SK-N-SH (cell line): ENCODE data around the gene CPTP. TPM values are rescaled to one million over a fixed set of nuclear protein-coding genes. Genes with fewer than 3 reads are reported as not detected.

Source experiments
- CTCF ChIA-PET: fragments of 300-600, 350-600 bp; formaldehyde crosslinking; extraction: SDS; loops from one replicate; lab custom pipeline; 2021; lab: Yijun Ruan, JAX
- POLR2A ChIA-PET: fragments of 350-600 bp; sonication (Branson Sonifier 250); formaldehyde crosslinking; extraction: SDS; loops from one replicate; lab custom pipeline; 2020; ENCODE audit warnings: antibody characterized with exemption, inconsistent platforms; lab: Yijun Ruan, JAX
- DNase-seq: peaks from one replicate; pipeline ENCODE4 v3.0.0; 2012
- H2AFZ ChIP-seq: fragments of 200-600 bp; sonication (generic); 2 replicates; pipeline ENCODE4 v1.8.1; 2016; ENCODE audit warnings: antibody characterized with exemption, mild to moderate bottlenecking, low read depth
- H3F3A ChIP-seq: fragments of 200-600 bp; sonication (generic); replicated peaks from 2 replicates; pipeline ENCODE3; 2016; ENCODE audit warnings: antibody characterized with exemption, mild to moderate bottlenecking; ENCODE audit not compliant: insufficient read depth
- H3K27ac ChIP-seq, 2 experiments: fragments of 200-500 bp in 1 of 2; fragments of 200-600 bp in 1 of 2; sonication (Bioruptor generic) in 1 of 2; sonication (generic), shearing (Covaris generic) in 1 of 2; 2 replicates each; pipeline versions ENCODE4 v1.5.1 to v1.6.1; 2014 to 2016; ENCODE audit warnings: low read depth in 2 of 2, inconsistent platforms in 1 of 2, low read length in 1 of 2, mild to moderate bottlenecking in 1 of 2, mixed read lengths in 1 of 2
- H3K27me3 ChIP-seq: fragments of 200-600 bp; sonication (generic), shearing (Covaris generic); 2 replicates; pipeline ENCODE4 v1.6.1; 2016; ENCODE audit warnings: mixed run types; ENCODE audit not compliant: insufficient read depth
- H3K36me3 ChIP-seq, 2 experiments: fragments of 200-500 bp in 1 of 2; fragments of 200-600 bp in 1 of 2; sonication (Bioruptor generic) in 1 of 2; sonication (generic) in 1 of 2; replicated peaks in 1 of 2; 2 replicates each; pipeline versions ENCODE3 to v1.5.1; 2014 to 2016; ENCODE audit warnings: low read length in 1 of 2, mild to moderate bottlenecking in 1 of 2; ENCODE audit not compliant: insufficient read depth in 2 of 2, control insufficient read depth in 1 of 2
- H3K4me1 ChIP-seq, 2 experiments: fragments of 200-500 bp in 1 of 2; fragments of 200-600 bp in 1 of 2; sonication (Bioruptor generic) in 1 of 2; sonication (generic), shearing (Covaris generic) in 1 of 2; 2 replicates each; pipeline versions ENCODE4 v1.5.1 to v1.6.1; 2014 to 2016; ENCODE audit warnings: low read depth in 1 of 2, low read length in 1 of 2, mixed run types in 1 of 2; ENCODE audit not compliant: insufficient read depth in 2 of 2, control insufficient read depth in 1 of 2
- H3K4me2 ChIP-seq: fragments of 200-600 bp; sonication (generic), shearing (Covaris generic); 2 replicates; pipeline ENCODE4 v1.6.1; 2017; ENCODE audit warnings: mixed run types
- H3K4me3 ChIP-seq, 2 experiments: fragments of 200-500 bp in 1 of 2; fragments of 200-600 bp in 1 of 2; sonication (Bioruptor generic) in 1 of 2; sonication (generic), shearing (Covaris generic) in 1 of 2; 2 replicates each; pipeline versions ENCODE4 v1.5.1 to v1.8.1; 2014 to 2016; ENCODE audit warnings: low read depth in 2 of 2, inconsistent platforms in 1 of 2, low read length in 1 of 2, mild to moderate bottlenecking in 1 of 2, mixed read lengths in 1 of 2, moderate library complexity in 1 of 2
- H3K79me2 ChIP-seq: fragments of 200-600 bp; sonication (generic); 2 replicates; pipeline ENCODE4 v1.8.1; 2017; ENCODE audit warnings: mild to moderate bottlenecking; ENCODE audit not compliant: insufficient read depth
- H3K9ac ChIP-seq: fragments of 200-600 bp; sonication (generic); 2 replicates; pipeline ENCODE4 v1.6.1; 2017; ENCODE audit warnings: mixed run types
- H3K9me2 ChIP-seq: fragments of 200-600 bp; sonication (generic); 2 replicates; pipeline ENCODE4 v1.6.1; 2017; ENCODE audit warnings: mixed run types
- H3K9me3 ChIP-seq: fragments of 200-600 bp; sonication (generic); 2 replicates; pipeline ENCODE4 v1.6.1; 2017; ENCODE audit warnings: mixed run types, mild to moderate bottlenecking, moderate library complexity
- H4K20me1 ChIP-seq: fragments of 200-600 bp; sonication (generic); 2 replicates; pipeline ENCODE4 v1.6.1; 2017; ENCODE audit warnings: mild to moderate bottlenecking, mixed run types; ENCODE audit not compliant: insufficient read depth
- CTCF ChIP-seq: fragments of 200-600 bp; sonication (generic); IDR thresholded peaks from 2 replicates; pipeline ENCODE4 v1.6.1; 2017; ENCODE audit warnings: antibody characterized with exemption, mild to moderate bottlenecking, moderate library complexity
- ELF1 ChIP-seq: IDR thresholded peaks from 2 replicates; pipeline ENCODE4 v1.4.0; 2012
- FOSL2 ChIP-seq: IDR thresholded peaks from 2 replicates; pipeline ENCODE4 v1.4.0; 2012; ENCODE audit warnings: low read depth, mild to moderate bottlenecking, moderate library complexity, borderline replicate concordance
- GABPA ChIP-seq: IDR thresholded peaks from 2 replicates; pipeline ENCODE4 v1.4.0; 2012; ENCODE audit warnings: low read depth, mild to moderate bottlenecking
- GATA2 ChIP-seq: sonication (generic); formaldehyde crosslinking; IDR thresholded peaks from 2 replicates; pipeline ENCODE4 v1.5.0; 2020; ENCODE audit warnings: mild to moderate bottlenecking, missing genetic modification reagents
- IRF3 ChIP-seq: fragments of 150-350 bp; IDR thresholded peaks from 2 replicates; pipeline ENCODE4 v1.6.1; 2016; ENCODE audit warnings: mild to moderate bottlenecking, low read depth, low read length
- MAX ChIP-seq: IDR thresholded peaks from 2 replicates; pipeline ENCODE4 v1.4.0; 2012; ENCODE audit warnings: low read depth
- MEF2A ChIP-seq: IDR thresholded peaks from 2 replicates; pipeline ENCODE4 v1.4.0; 2012; ENCODE audit warnings: low read depth, borderline replicate concordance
- MXI1 ChIP-seq: IDR thresholded peaks from 2 replicates; pipeline ENCODE4 v1.6.1; 2012; ENCODE audit warnings: mild to moderate bottlenecking, low read depth, low read length, improper control_type of control experiment
- NFIC ChIP-seq: IDR thresholded peaks from 2 replicates; pipeline ENCODE4 v1.4.0; 2012; ENCODE audit warnings: borderline replicate concordance
- PBX3 ChIP-seq: IDR thresholded peaks from 2 replicates; pipeline ENCODE4; 2012
- POLR2AphosphoS5 ChIP-seq: IDR thresholded peaks from 2 replicates; pipeline ENCODE4 v1.6.1; 2012; ENCODE audit warnings: low read depth, low read length
- RAD21 ChIP-seq: IDR thresholded peaks from 2 replicates; pipeline ENCODE4 v1.6.1; 2012; ENCODE audit warnings: mild to moderate bottlenecking, low read length
- RCOR1 ChIP-seq: fragments of 150-350 bp; IDR thresholded peaks from 2 replicates; pipeline ENCODE4 v1.6.1; 2017; ENCODE audit warnings: antibody characterized with exemption, low read length
- REST ChIP-seq: IDR thresholded peaks from 2 replicates; pipeline ENCODE4 v1.6.1; 2012; ENCODE audit warnings: mild to moderate bottlenecking, low read depth, low read length, moderate library complexity
- RFX5 ChIP-seq: IDR thresholded peaks from 2 replicates; pipeline ENCODE4 v1.6.1; 2012; ENCODE audit warnings: mild to moderate bottlenecking, improper control_type of control experiment, low read length
- RXRA ChIP-seq: IDR thresholded peaks from 2 replicates; pipeline ENCODE4 v1.4.0; 2012; ENCODE audit warnings: low read depth, mild to moderate bottlenecking, borderline replicate concordance
- SMC3 ChIP-seq: IDR thresholded peaks from 2 replicates; pipeline ENCODE4 v1.6.1; 2012; ENCODE audit warnings: low read depth, low read length, improper control_type of control experiment
- TEAD4 ChIP-seq: IDR thresholded peaks from 2 replicates; pipeline ENCODE4 v1.4.0; 2012; ENCODE audit warnings: mild to moderate bottlenecking, borderline replicate concordance; ENCODE audit not compliant: insufficient read depth
- USF2 ChIP-seq: fragments of 150-350 bp; IDR thresholded peaks from 2 replicates; pipeline ENCODE4 v1.6.1; 2017; ENCODE audit warnings: antibody characterized with exemption, low read length, low read depth, borderline replicate concordance
- YY1 ChIP-seq: IDR thresholded peaks from 2 replicates; pipeline ENCODE4 v1.4.0; 2012; ENCODE audit warnings: low read depth, mild to moderate bottlenecking
- ZBTB33 ChIP-seq: IDR thresholded peaks from 2 replicates; pipeline ENCODE4 v1.4.0; 2012; ENCODE audit warnings: low read depth, borderline replicate concordance
- WGBS: methylation state at CpG from one replicate; pipeline ENCODE4 v1.1.6; 2017; ENCODE audit warnings: low lambda C conversion rate; 5-methylcytosine and 5-hydroxymethylcytosine counted together
- polyA plus RNA-seq, 3 experiments: library from polyadenylated mRNA; depleted of rRNA; stranded (reverse); fragments of >200 nt; gene quantifications; 2 replicates each; pipeline ENCODE4 v1.2.3, GENCODE V29; 2012

CPTP gene
- polyA plus RNA-seq, 1 of the 3 experiments (the other 2 are of a cell fraction), result 13.4 TPM

GRCh38 chr1:1344655-1345361 lies 20.2 kb downstream of the CPTP start:
- Histone ChIP-seq H3K9me2 (no peaks in the 10 kb centered on the region), H2AFZ (no peak overlapping the region), H3K27me3 (no peaks in the 10 kb centered on the region), H3K9me3 (no peaks in the 10 kb centered on the region), H3F3A (no peaks in the 10 kb centered on the region), H3K79me2 (peaks cover 47% of the 10 kb centered on the region), H3K36me3 (peaks cover 0 to 4% of the 10 kb centered on the region in 2 experiments), H3K4me2 (no peak overlapping the region; the same call in 1 of the 2 replicates), H3K4me1 (peaks cover 0 to 19% of the 10 kb centered on the region in 2 experiments; a peak in 1 of 4 replicates), H3K9ac (no peak overlapping the region), H4K20me1 (peaks cover 50% of the 10 kb centered on the region), H3K27ac (no peak overlapping the region), H3K4me3 (no peak overlapping the region)
- no CpG with 5 or more reads among the region's 15 CpGs for WGBS
- CTCF ChIA-PET, result interaction anchor here (0.7 to 4.8 kb wide), 9 partner anchors 10 to 32 kb away, joined by 3 to 34 read pairs (median 5); partner anchors contain the start of genes CPTP, INTS11 and TAS1R3
- POLR2A ChIA-PET, result no interaction called here
- DNase-seq, result peak; percentile 85
- TF ChIP-seq USF2 (no peak), RCOR1 (no peak), PBX3 (no peak), SMC3 (peak; percentile 39; the same call in 1 of the 2 replicates), FOSL2 (peak; percentile 56; the same call in 1 of the 2 replicates), TEAD4 (no peak), POLR2AphosphoS5 (no peak), MEF2A (no peak), ELF1 (no peak), IRF3 (no peak), RAD21 (peak; percentile 38), MXI1 (no peak), NFIC (no peak), YY1 (no peak), CTCF (peak; percentile 57), RXRA (no peak), GABPA (no peak), RFX5 (no peak), MAX (no peak), ZBTB33 (no peak), REST (no peak), GATA2 (CRISPR knock-in tag) (no peak)
